ENCODE results near the gene SHOX. TPM values are rescaled to one million over a fixed set of nuclear protein-coding genes. Genes with fewer than 3 reads are reported as not detected.
"Not testable (repeated sequence)": the region's sequence is repeated elsewhere in the genome, so short reads cannot be mapped to it uniquely, and the experiment has no call there.

Gene SHOX
- not detected for polyA plus RNA-seq (2012; ENCODE audit: insufficient read depth, insufficient read length)

DNA sequence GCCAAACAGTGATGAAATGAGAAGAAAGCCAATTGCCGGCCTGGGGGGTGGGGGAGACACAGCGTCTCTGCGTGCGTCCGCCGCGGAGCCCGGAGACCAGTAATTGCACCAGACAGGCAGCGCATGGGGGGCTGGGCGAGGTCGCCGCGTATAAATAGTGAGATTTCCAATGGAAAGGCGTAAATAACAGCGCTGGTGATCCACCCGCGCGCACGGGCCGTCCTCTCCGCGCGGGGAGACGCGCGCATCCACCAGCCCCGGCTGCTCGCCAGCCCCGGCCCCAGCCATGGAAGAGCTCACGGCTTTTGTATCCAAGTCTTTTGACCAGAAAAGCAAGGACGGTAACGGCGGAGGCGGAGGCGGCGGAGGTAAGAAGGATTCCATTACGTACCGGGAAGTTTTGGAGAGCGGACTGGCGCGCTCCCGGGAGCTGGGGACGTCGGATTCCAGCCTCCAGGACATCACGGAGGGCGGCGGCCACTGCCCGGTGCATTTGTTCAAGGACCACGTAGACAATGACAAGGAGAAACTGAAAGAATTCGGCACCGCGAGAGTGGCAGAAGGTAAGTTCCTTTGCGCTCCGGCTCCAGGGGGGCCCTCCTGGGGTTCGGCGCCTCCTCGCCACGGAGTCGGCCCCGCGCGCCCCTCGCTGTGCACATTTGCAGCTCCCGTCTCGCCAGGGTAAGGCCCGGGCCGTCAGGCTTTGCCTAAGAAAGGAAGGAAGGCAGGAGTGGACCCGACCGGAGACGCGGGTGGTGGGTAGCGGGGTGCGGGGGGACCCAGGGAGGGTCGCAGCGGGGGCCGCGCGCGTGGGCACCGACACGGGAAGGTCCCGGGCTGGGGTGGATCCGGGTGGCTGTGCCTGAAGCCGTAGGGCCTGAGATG lies at the start of gene SHOX:
Gene SHOX (plus strand): TSS at position 180 of the 885 bp plus-strand sequence. CDS start 107 bp downstream, at position 287.
- no peak for DNase-seq (ENCODE audit: low read depth, low spot score)
- no peak within 1 kb of the TSS for H3K4me3 ChIP-seq (ENCODE audit: low read length)

DNA sequence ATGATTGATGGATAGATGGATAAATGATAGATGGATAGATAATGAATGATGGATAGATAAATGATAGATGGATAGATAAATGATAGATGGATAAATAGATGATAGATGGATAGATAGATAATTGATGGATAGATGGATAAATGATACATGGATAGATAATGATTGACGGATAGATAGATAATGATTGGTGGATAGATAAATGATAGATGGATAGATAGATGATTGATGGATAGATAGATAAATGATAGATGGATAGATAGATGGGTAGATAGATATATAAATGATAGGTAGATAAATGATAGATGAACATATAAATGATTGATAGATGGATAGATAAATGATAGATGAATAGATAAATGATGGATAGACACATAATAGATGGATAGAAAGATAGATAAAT lies 49.5 kb upstream of the SHOX start:
- no peak for DNase-seq (ENCODE audit: low read depth, low spot score)
- H3K4me3 ChIP-seq (ENCODE audit: low read length) = no peak overlapping the region

GRCh38 chrX:581720-582298 lies 48.8 kb upstream of the SHOX start:
- H3K4me3 ChIP-seq (ENCODE audit: low read length) = no peak overlapping the region
- DNase-seq (ENCODE audit: low read depth, low spot score) = no peak

- DNase-seq (ENCODE audit: low read depth, low spot score) = no peak
- no peak overlapping the region for H3K4me3 ChIP-seq (ENCODE audit: low read length)
Observed at GRCh38 chrX:584572-584971, 46.0 kb upstream of the SHOX start.

- no peak for DNase-seq (ENCODE audit: low read depth, low spot score)
Observed at GRCh38 chrX:585115-585808, 45.3 kb upstream of the SHOX start.

GRCh38 chrX:586351-586750 lies 44.2 kb upstream of the SHOX start:
- no peak overlapping the region for H3K4me3 ChIP-seq (ENCODE audit: low read length)

More at GRCh38 chrX:585115-585808, 45.3 kb upstream of the SHOX start:
- no peak overlapping the region for H3K4me3 ChIP-seq (ENCODE audit: low read length)

DNA sequence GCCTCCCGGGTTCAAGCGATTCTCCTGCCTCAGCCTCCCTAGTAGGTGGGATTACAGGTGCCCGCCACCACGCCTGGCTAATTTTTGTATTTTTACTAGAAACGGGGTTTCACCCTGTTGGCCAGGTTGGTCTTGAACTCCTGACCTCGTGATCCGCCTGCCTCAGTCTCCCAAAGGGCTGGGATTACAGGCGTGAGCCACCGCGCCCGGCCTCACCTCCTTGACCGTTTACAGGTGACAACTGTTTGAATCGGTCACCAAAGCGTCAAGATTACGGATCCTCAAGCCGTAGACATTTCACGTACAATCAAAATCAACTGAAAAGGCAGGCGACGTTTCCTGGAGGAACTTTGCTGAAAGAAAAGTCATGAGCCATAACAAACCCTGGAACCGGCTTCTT lies 41.3 kb upstream of the SHOX start:
- not testable (repeated sequence) for H3K4me3 ChIP-seq (ENCODE audit: low read length); DNase-seq (ENCODE audit: low read depth, low spot score)

More at GRCh38 chrX:586351-586750, 44.2 kb upstream of the SHOX start:
- DNase-seq (ENCODE audit: low read depth, low spot score) = no peak

GRCh38 chrX:590693-591404 lies 39.7 kb upstream of the SHOX start:
- DNase-seq (ENCODE audit: low read depth, low spot score) = no peak
- H3K4me3 ChIP-seq (ENCODE audit: low read length) = no peak overlapping the region

DNA sequence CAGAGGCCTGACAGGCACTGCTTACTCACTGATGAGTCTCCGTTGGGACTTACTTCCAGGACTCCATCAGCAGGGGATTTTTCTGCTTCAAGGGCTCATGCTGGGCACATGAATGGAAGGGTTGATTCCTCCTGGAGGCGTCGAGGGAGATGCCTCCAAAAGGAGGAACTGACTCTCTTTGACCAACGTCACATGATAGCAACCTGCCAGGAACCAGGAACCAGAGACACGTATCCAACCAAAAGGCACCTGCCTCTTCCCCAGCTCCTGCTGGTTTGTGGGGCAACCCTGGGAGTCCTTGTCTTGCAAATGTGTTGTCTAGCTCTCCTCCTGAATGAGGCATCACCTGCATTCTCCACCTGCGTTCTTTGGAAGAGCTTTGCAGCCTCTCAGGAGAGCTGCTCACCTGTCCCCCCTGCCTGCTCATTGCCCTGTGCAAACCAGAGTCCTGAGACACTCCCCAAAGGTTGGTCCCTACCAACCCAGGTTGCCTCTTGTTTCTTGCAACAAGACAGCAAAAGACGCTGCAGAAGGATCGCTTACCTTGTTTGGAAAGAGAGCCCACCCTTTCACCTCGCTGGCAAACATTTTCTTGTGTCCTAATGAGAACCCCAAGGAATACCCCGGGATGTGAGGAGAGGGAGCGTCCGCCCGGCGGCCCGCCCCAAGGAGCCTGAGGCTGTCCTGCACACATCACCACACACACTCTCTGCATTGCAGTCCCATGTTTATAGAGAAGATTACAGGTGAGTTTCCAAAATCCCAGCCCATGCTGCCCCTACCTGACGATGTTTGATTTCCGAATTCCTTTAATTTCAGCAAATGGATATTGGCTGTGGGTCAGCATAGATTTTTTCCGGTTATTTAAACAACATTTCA lies 30.5 kb upstream of the SHOX start:
- DNase-seq (ENCODE audit: low read depth, low spot score) = no peak
- H3K4me3 ChIP-seq (ENCODE audit: low read length) = no peak overlapping the region

GRCh38 chrX:603029-603428 lies 27.6 kb upstream of the SHOX start:
- DNase-seq (ENCODE audit: low read depth, low spot score); H3K4me3 ChIP-seq (ENCODE audit: low read length): not testable (repeated sequence)

DNA sequence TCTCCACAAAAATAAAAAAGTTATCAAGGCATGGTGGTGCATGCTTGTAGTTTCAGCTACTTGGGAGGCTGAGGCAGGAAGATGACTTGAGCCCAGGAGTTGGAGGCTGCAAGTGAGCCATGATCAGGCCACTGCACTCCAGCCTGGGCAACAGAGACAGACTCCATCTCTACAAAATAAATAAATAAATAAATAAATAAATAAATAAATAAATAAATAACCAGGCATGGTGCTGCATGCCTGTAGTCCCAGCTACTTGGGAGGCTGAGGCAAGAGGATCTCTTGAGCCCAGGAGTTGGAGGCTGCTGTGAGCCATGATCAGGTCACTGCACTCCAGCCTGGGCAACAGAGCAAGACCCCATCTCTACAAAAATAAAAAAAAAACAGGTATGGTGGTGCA lies 26.0 kb upstream of the SHOX start:
- not testable (repeated sequence) for H3K4me3 ChIP-seq (ENCODE audit: low read length); DNase-seq (ENCODE audit: low read depth, low spot score)

GRCh38 chrX:608088-608487 lies 22.5 kb upstream of the SHOX start:
- not testable (repeated sequence) for DNase-seq (ENCODE audit: low read depth, low spot score); H3K4me3 ChIP-seq (ENCODE audit: low read length)

- no peak overlapping the region for H3K4me3 ChIP-seq (ENCODE audit: low read length)
- DNase-seq (ENCODE audit: low read depth, low spot score) = no peak
Observed at GRCh38 chrX:614136-614535, 16.5 kb upstream of the SHOX start.

DNA sequence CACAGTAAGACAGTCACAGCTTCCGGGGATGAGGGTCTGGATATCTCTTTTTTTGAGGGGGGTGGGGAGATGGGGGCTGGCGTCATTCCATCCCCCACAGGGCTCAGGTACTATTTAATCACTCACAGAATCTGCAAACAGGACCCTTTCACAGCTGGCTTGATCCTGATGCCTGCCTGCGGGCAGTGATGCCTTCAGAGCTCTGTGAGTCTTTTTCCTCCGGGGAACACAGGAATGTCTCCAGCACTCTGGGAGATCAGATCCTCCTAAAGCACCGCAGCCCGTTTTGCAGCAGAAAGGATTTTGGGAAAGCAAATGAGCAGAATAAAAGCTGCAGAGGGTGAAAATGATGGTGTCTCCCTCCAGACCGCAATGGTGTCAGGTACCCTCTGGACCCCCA lies 13.2 kb upstream of the SHOX start:
- no peak overlapping the region for H3K4me3 ChIP-seq (ENCODE audit: low read length)
- DNase-seq (ENCODE audit: low read depth, low spot score) = no peak

DNA sequence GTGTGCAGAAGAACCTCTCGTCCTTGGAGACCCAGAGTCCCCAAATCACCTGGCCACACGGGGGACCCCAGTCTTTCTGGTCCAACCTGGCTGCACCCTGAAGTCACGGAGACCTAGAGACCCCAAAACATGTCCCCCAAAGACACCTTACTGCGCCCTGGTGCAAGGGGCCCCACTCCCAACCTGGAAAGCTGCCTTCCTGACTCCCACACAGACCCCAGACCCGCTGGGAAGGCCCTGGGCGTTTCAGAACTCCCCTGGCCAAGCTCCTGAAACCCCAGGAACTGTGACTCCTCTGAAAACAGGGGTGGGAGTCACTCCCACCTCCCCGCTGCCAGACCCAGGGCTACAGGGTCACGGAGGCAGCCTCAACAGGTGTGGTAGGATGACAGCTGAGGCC lies 12.7 kb upstream of the SHOX start:
- DNase-seq (ENCODE audit: low read depth, low spot score) = no peak

GRCh38 chrX:618304-618703 lies 12.3 kb upstream of the SHOX start:
- H3K4me3 ChIP-seq (ENCODE audit: low read length); DNase-seq (ENCODE audit: low read depth, low spot score): not testable (repeated sequence)

More for the DNA sequence above, 12.7 kb upstream of the SHOX start:
- no peak overlapping the region for H3K4me3 ChIP-seq (ENCODE audit: low read length)

DNA sequence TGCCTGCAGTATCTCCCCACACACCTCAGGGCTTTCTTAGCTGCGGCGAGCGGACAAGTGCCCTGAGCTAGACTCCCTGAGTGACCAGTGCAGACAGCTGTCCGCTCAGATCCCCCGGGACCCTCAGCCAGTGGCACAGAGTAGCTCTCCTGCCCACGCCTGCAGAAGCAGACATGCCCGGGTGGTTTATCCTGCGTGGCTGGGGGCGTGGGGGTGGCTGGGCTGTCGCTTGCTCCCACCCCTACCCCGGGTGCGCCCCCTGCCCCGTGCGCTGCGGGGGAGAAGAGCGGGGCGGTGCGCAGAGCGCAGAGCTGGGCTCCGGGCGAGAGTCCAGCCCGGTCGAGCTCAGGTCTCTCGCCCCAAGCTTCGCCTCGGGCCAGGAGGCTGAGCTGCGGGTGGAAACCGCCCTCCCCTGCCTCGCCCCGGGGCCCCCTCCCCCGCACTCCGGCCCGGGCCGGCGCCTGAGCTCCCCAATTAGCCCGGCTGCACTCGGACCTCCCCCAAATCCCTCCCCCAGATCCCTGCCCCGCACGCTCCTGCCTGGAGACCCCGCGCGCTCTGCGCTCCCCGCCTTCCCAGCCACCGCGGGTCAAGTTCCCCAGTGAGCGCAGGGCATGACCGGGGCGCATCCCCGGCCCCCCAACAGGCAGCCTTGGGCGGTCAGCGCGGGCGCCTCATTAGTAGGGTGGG lies 11.7 kb upstream of the SHOX start:
- H3K4me3 ChIP-seq (ENCODE audit: low read length) = no peak overlapping the region
- no peak for DNase-seq (ENCODE audit: low read depth, low spot score)

DNA sequence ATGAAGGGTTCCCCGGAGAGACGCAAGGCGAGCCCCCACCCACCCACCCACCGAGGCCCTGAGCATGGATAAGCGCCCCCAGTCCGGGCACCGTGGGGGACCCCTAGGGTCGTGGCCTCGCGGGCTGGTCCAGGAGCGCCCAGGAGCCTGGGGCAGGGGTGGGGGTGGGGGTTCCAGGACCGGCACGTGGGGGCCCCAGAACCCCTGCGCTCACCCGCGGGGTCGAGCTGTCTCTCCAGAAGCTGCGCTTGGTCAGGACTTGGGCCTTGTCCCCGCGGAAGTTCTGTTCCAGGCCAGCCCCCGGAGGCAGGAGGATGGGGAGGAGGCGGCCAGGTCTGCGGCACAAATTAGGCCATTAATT lies 11.2 kb upstream of the SHOX start:
- DNase-seq (ENCODE audit: low read depth, low spot score) = no peak
- no peak overlapping the region for H3K4me3 ChIP-seq (ENCODE audit: low read length)

Data from Jurkat, Clone E6-1 (cell line).